DMS79 treated with DMSO at 0.1 percent for 48 hours (cell line): Measurements from ENCODE around the gene GLCE.

Experiments
- DNase-seq: peaks from one replicate; lab custom pipeline; 2025; lab: John Stamatoyannopoulos, UW

GLCE gene

GRCh38 chr15:69320977-69321554 lies 160.6 kb downstream of the GLCE start:
- DNase-seq: no peak
